Gastrocnemius medialis (tissue), 4 donors: Measurements from ENCODE around the gene PALD1. TPM values are rescaled to one million over a fixed set of nuclear protein-coding genes. Genes with fewer than 3 reads are reported as not detected.

Experiments used
- ATAC-seq, 2 donors: fragments of 150-250 bp; one replicate each; pipeline ENCODE4 v1.9.1; 2016
- DNase-seq, 2 donors: peaks; one replicate each; pipeline ENCODE4 v3.0.0-alpha.2; 2019
- H3K27ac ChIP-seq, 4 donors: fragments of 200-600 bp; sonication (generic); 1 replicate in 1 of 4; 2 replicates in 3 of 4; pipeline ENCODE4 v1.5.1; 2016 to 2018; ENCODE audit warnings: mild to moderate bottlenecking in 2 of 4, moderate library complexity in 1 of 4
- H3K27me3 ChIP-seq, 3 donors: fragments of 200-600 bp; sonication (generic) in 2 of 3; 1 replicate in 1 of 3; 2 replicates in 2 of 3; pipeline versions ENCODE4 v1.5.1 to v1.6.0; 2016 to 2019; ENCODE audit warnings: mild to moderate bottlenecking in 1 of 3, moderate library complexity in 1 of 3
- H3K36me3 ChIP-seq, 2 donors: fragments of 200-600 bp; sonication (generic) in 1 of 2; one replicate each; pipeline ENCODE4 v1.5.1; 2017 to 2018
- H3K4me1 ChIP-seq, 2 donors: fragments of 200-600 bp; sonication (generic) in 1 of 2; one replicate each; pipeline ENCODE4 v1.5.1; 2016 to 2017; ENCODE audit warnings: mild to moderate bottlenecking in 2 of 2
- H3K4me3 ChIP-seq, 4 donors: fragments of 200-600 bp; sonication (generic) in 3 of 4; 1 replicate in 1 of 4; 2 replicates in 3 of 4; pipeline ENCODE4 v1.5.1; 2016 to 2019; ENCODE audit warnings: mild to moderate bottlenecking in 2 of 4
- H3K9me3 ChIP-seq, 3 donors: fragments of 200-600 bp; sonication (generic) in 2 of 3; 1 replicate in 1 of 3; 2 replicates in 2 of 3; pipeline ENCODE4 v1.5.1; 2016 to 2019
- CTCF ChIP-seq, 5 experiments: fragments of 450-650 bp in 3 of 5; fragments of 200-600 bp in 2 of 5; sonication (generic) in 2 of 5; IDR thresholded peaks in 4 of 5; conservative IDR thresholded peaks in 1 of 5; 1 replicate in 4 of 5; 2 replicates in 1 of 5; pipeline ENCODE4 v1.5.1; 2016 to 2019; ENCODE audit warnings: antibody characterized with exemption in 5 of 5, mild to moderate bottlenecking in 3 of 5, moderate library complexity in 3 of 5
- POLR2A ChIP-seq, 2 donors: fragments of 450-650 bp; IDR thresholded peaks; one replicate each; pipeline ENCODE4 v1.6.1; 2017; ENCODE audit warnings: antibody characterized with exemption in 2 of 2, mild to moderate bottlenecking in 2 of 2, moderate library complexity in 2 of 2
- in situ Hi-C, 4 donors: fragments of 200-750 bp; cut with MboI; loops; one replicate each; pipeline versions ENCODE4 v1.15.0 to v1.8.0; 2017; ENCODE audit warnings: low sequenced_read_pairs in 4 of 4
- intact Hi-C: fragments of 100-400 bp; cut with DNase I; formaldehyde crosslinking; loops from one replicate; pipeline ENCODE4 v1.15.1; 2023; ENCODE audit warnings: low total_unique reads
- total RNA-seq, 4 donors: library from RNA; depleted of rRNA; stranded (reverse); fragments of >200 nt; gene quantifications; one replicate each; pipeline versions ENCODE4 v1.1.0 to v1.2.3, GENCODE V29; 2016

PALD1 gene
- total RNA-seq, 4 donors from 2014 or later: 1.4 to 4.1 (median 2.3) TPM

DNA sequence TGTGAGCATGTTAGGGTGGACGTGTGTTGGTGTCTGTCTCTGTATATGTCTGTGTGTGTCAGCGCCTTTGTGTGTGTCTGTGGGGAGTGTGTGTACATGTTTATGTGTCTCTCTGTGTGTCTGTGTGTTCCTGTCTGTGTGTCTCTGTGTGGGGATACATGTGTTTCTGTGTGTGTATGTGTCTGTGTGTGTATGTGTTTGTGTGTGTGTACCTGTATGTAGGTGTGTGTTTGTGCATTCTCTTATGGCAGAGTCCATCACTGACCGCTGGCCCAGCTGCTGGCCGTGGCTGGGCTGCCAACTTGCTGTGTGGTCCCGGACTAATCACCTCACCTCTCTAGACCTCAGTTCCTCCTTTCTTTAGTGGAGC is 54.6 kb downstream of the PALD1 start:
- Histone ChIP-seq H3K4me3 (no peak overlapping the region), H3K27ac (no peak overlapping the region), H3K4me1 (no peaks in the 10 kb centered on the region), H3K27me3 (no peaks in the 10 kb centered on the region), H3K9me3 (no peaks in the 10 kb centered on the region), H3K36me3 (no peaks in the 10 kb centered on the region)
- in situ Hi-C loops (no loop called here), intact Hi-C loops (no loop called here)
- no peak for TF ChIP-seq CTCF (IDR thresholded peaks at IDR 0.05 in 4 of 5, conservative IDR thresholded peaks at IDR 0.05 in 1 of 5)
- TF ChIP-seq POLR2A (IDR thresholded peaks at IDR 0.05): no peak
- ATAC-seq (no peak), DNase-seq (no peak)

DNA sequence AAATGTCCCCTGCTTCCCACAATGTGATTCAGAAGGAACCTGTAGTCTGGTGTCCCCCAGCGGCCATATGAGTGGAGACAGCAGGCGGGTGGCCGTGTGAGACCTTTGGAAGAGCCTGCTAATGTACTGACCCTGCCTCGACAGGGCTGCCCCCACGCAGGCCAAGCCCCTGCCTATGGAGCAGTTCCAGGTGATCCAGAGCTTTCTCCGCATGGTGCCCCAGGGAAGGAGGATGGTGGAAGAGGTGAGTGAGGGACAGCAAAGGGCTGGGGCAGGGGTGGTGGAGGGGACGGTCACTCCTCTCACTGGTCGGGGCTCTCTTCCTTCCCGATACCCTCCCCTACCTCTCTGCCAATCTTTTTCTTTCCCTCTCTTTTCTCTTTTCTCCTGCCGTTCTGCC is 55.7 kb downstream of the PALD1 start:
- Histone ChIP-seq H3K36me3 (no peaks in the 10 kb centered on the region), H3K27me3 (no peaks in the 10 kb centered on the region), H3K4me3 (no peak overlapping the region), H3K4me1 (no peaks in the 10 kb centered on the region), H3K27ac (no peak overlapping the region), H3K9me3 (no peaks in the 10 kb centered on the region)
- DNase-seq (no peak), ATAC-seq (no peak)
- TF ChIP-seq CTCF (IDR thresholded peaks at IDR 0.05 in 4 of 5, conservative IDR thresholded peaks at IDR 0.05 in 1 of 5) (no peak), POLR2A (IDR thresholded peaks at IDR 0.05) (no peak)
- in situ Hi-C loops: no loop called here
- intact Hi-C loops: no loop called here

DNA sequence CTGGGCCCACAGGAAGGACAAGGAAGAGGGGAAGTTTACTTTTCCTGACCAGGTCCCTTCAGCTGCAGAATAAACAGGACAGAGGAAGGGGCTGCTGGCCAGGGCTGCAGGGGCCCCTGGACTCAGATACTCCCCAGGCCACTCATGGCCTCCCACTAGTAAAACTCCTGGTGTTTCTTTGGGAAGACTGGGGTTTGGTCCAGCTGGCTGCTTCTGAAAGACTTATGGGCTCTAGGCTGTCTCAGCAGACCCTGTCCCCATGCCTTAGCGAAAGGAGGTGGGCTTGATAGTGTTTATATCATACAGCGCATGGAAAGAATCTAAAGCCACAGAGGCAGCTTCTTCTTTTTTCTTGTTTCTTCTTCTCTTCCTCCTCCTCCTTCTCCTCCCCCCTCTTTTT is 56.4 kb downstream of the PALD1 start:
- DNase-seq: no peak
- no peaks in the 10 kb centered on the region for H3K9me3 ChIP-seq
- H3K27me3 ChIP-seq: no peaks in the 10 kb centered on the region
- H3K4me1 ChIP-seq: no peaks in the 10 kb centered on the region
- no peak overlapping the region for H3K27ac ChIP-seq
- TF ChIP-seq CTCF (IDR thresholded peaks at IDR 0.05 in 4 of 5, conservative IDR thresholded peaks at IDR 0.05 in 1 of 5): no peak
- TF ChIP-seq POLR2A (IDR thresholded peaks at IDR 0.05): no peak
- no peak overlapping the region for H3K4me3 ChIP-seq
- intact Hi-C loops (no loop called here), in situ Hi-C loops (loop anchor here in 1 of 4 donors (5.0 kb wide), 1 partner anchor 73 kb away; no protein-coding TSS in a partner anchor)
- no peaks in the 10 kb centered on the region for H3K36me3 ChIP-seq
- ATAC-seq: no peak

- H3K9me3 ChIP-seq: no peaks in the 10 kb centered on the region
- TF ChIP-seq POLR2A (IDR thresholded peaks at IDR 0.05) (no peak), CTCF (IDR thresholded peaks at IDR 0.05 in 4 of 5, conservative IDR thresholded peaks at IDR 0.05 in 1 of 5) (no peak)
- no peak overlapping the region for H3K27ac ChIP-seq
- in situ Hi-C loops (loop anchor here in 1 of 4 donors (5.0 kb wide), 1 partner anchor 73 kb away; no protein-coding TSS in a partner anchor), intact Hi-C loops (no loop called here)
- no peak for ATAC-seq
- no peaks in the 10 kb centered on the region for H3K36me3 ChIP-seq
- H3K4me3 ChIP-seq: no peak overlapping the region
- H3K27me3 ChIP-seq: no peaks in the 10 kb centered on the region
- no peak for DNase-seq
- no peaks in the 10 kb centered on the region for H3K4me1 ChIP-seq
Measured at GRCh38 chr10:70535451-70535850, 56.9 kb downstream of the PALD1 start.

- Histone ChIP-seq H3K27me3 (no peaks in the 10 kb centered on the region), H3K36me3 (no peaks in the 10 kb centered on the region), H3K4me3 (no peak overlapping the region), H3K9me3 (no peaks in the 10 kb centered on the region), H3K27ac (no peak overlapping the region), H3K4me1 (no peaks in the 10 kb centered on the region)
- in situ Hi-C loops: loop anchor here in 1 of 4 donors (5.0 kb wide), 1 partner anchor 74 kb away; no protein-coding TSS in a partner anchor
- intact Hi-C loops: no loop called here
- TF ChIP-seq CTCF (IDR thresholded peaks at IDR 0.05 in 4 of 5, conservative IDR thresholded peaks at IDR 0.05 in 1 of 5) (no peak), POLR2A (IDR thresholded peaks at IDR 0.05) (no peak)
- ATAC-seq (no peak), DNase-seq (no peak)
Measured at GRCh38 chr10:70536196-70536861, 57.8 kb downstream of the PALD1 start.
